OCI-LY1 (cell line): ENCODE measurements around the gene RNF175.

Experiments
- EZH2 ChIP-seq: fragments of 200-600 bp; sonication (generic), shearing (Covaris generic); IDR thresholded peaks from 2 replicates; pipeline ENCODE4 v1.8.0; 2017; ENCODE audit warnings: borderline replicate concordance, mixed run types, mild to moderate bottlenecking, antibody characterized with exemption, low read length, moderate library complexity, mixed read lengths
- TF ChIP-seq, protein P1 (sequence below): fragments of 200-600 bp; sonication (generic), shearing (Covaris generic); IDR thresholded peaks from 2 replicates; pipeline ENCODE4 v1.5.1; 2017; ENCODE audit warnings: mild to moderate bottlenecking, antibody characterized with exemption, low read length, moderate library complexity, mixed read lengths

DNA sequence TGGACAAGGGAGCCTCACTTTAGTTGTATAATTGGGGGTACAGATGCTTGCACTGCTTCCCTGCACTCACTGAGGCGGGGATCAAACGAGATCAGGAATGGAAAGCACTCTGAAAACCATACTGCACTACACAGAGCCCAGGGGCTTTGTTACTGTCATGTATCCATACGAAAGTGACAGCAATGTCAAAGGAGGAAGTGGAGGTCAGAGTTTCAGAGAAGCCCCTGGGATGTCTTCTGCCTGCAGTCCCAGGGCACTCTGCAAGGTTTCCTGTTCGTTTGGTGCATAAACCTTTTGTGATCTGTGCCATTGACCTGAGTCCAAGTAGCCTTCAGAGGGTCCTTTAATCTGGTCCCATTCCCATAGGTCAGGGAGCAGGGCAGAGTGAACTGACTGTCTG is 31.2 kb downstream of the RNF175 start:
- TF ChIP-seq, protein P1, sequence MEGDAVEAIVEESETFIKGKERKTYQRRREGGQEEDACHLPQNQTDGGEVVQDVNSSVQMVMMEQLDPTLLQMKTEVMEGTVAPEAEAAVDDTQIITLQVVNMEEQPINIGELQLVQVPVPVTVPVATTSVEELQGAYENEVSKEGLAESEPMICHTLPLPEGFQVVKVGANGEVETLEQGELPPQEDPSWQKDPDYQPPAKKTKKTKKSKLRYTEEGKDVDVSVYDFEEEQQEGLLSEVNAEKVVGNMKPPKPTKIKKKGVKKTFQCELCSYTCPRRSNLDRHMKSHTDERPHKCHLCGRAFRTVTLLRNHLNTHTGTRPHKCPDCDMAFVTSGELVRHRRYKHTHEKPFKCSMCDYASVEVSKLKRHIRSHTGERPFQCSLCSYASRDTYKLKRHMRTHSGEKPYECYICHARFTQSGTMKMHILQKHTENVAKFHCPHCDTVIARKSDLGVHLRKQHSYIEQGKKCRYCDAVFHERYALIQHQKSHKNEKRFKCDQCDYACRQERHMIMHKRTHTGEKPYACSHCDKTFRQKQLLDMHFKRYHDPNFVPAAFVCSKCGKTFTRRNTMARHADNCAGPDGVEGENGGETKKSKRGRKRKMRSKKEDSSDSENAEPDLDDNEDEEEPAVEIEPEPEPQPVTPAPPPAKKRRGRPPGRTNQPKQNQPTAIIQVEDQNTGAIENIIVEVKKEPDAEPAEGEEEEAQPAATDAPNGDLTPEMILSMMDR: no peak
- no peak for TF ChIP-seq EZH2
